ENCODE data around the gene PRR16.

Gene PRR16

GRCh38 chr5:120552638-120553037, 88.5 kb downstream of the PRR16 start:
- H3K9ac ChIP-seq (ENCODE audit: low read depth in 1 of 2, low read length in 2 of 2): no peak overlapping the region
- H3K36me3 ChIP-seq (ENCODE audit: control insufficient read depth in 2 of 2, insufficient read depth in 2 of 2, low read length in 2 of 2): no peaks in the 10 kb centered on the region
- H3K9me3 ChIP-seq (ENCODE audit: control insufficient read depth in 2 of 2, low read length in 2 of 2): no peaks in the 10 kb centered on the region
- H3K4me3 ChIP-seq (ENCODE audit: low read length in 2 of 2): no peak overlapping the region
- H3K27ac ChIP-seq (ENCODE audit: low read depth in 2 of 2, low read length in 2 of 2): no peak overlapping the region
- H3K27me3 ChIP-seq (ENCODE audit: control insufficient read depth in 2 of 2, insufficient read depth in 2 of 2, low read length in 2 of 2): no peaks in the 10 kb centered on the region
- H3K4me1 ChIP-seq (ENCODE audit: control insufficient read depth in 2 of 2, insufficient read depth in 2 of 2, low read length in 2 of 2): no peaks in the 10 kb centered on the region

GRCh38 chr5:120555345-120555744, 91.2 kb downstream of the PRR16 start:
- H3K36me3 ChIP-seq (ENCODE audit: control insufficient read depth in 2 of 2, insufficient read depth in 2 of 2, low read length in 2 of 2): no peaks in the 10 kb centered on the region
- H3K9me3 ChIP-seq (ENCODE audit: control insufficient read depth in 2 of 2, low read length in 2 of 2): no peaks in the 10 kb centered on the region

GRCh38 chr5:120564013-120564412, 99.9 kb downstream of the PRR16 start:
- Histone ChIP-seq H3K9me3 (ENCODE audit: control insufficient read depth in 2 of 2, low read length in 2 of 2) (no peaks in the 10 kb centered on the region), H3K4me3 (ENCODE audit: low read length in 2 of 2) (no peak overlapping the region), H3K4me1 (ENCODE audit: control insufficient read depth in 2 of 2, insufficient read depth in 2 of 2, low read length in 2 of 2) (no peaks in the 10 kb centered on the region), H3K27me3 (ENCODE audit: control insufficient read depth in 2 of 2, insufficient read depth in 2 of 2, low read length in 2 of 2) (no peaks in the 10 kb centered on the region), H3K36me3 (ENCODE audit: control insufficient read depth in 2 of 2, insufficient read depth in 2 of 2, low read length in 2 of 2) (no peaks in the 10 kb centered on the region), H3K9ac (ENCODE audit: low read depth in 1 of 2, low read length in 2 of 2) (no peak overlapping the region), H3K27ac (ENCODE audit: low read depth in 2 of 2, low read length in 2 of 2) (no peak overlapping the region)

More at GRCh38 chr5:120555345-120555744, 91.2 kb downstream of the PRR16 start:
- Histone ChIP-seq H3K4me3 (ENCODE audit: low read length in 2 of 2) (no peak overlapping the region), H3K9ac (ENCODE audit: low read depth in 1 of 2, low read length in 2 of 2) (no peak overlapping the region), H3K27me3 (ENCODE audit: control insufficient read depth in 2 of 2, insufficient read depth in 2 of 2, low read length in 2 of 2) (no peaks in the 10 kb centered on the region), H3K27ac (ENCODE audit: low read depth in 2 of 2, low read length in 2 of 2) (no peak overlapping the region), H3K4me1 (ENCODE audit: control insufficient read depth in 2 of 2, insufficient read depth in 2 of 2, low read length in 2 of 2) (no peaks in the 10 kb centered on the region)

GRCh38 chr5:120567066-120567465, 103.0 kb downstream of the PRR16 start:
- no peak overlapping the region for H3K9ac ChIP-seq (ENCODE audit: low read depth in 1 of 2, low read length in 2 of 2)
- no peaks in the 10 kb centered on the region for H3K9me3 ChIP-seq (ENCODE audit: control insufficient read depth in 2 of 2, low read length in 2 of 2)
- no peaks in the 10 kb centered on the region for H3K27me3 ChIP-seq (ENCODE audit: control insufficient read depth in 2 of 2, insufficient read depth in 2 of 2, low read length in 2 of 2)
- H3K4me1 ChIP-seq (ENCODE audit: control insufficient read depth in 2 of 2, insufficient read depth in 2 of 2, low read length in 2 of 2): no peaks in the 10 kb centered on the region
- H3K27ac ChIP-seq (ENCODE audit: low read depth in 2 of 2, low read length in 2 of 2): no peak overlapping the region
- H3K4me3 ChIP-seq (ENCODE audit: low read length in 2 of 2): no peak overlapping the region
- no peaks in the 10 kb centered on the region for H3K36me3 ChIP-seq (ENCODE audit: control insufficient read depth in 2 of 2, insufficient read depth in 2 of 2, low read length in 2 of 2)

- Histone ChIP-seq H3K4me3 (ENCODE audit: low read length in 2 of 2) (no peak overlapping the region), H3K9me3 (ENCODE audit: control insufficient read depth in 2 of 2, low read length in 2 of 2) (no peaks in the 10 kb centered on the region), H3K27ac (ENCODE audit: low read depth in 2 of 2, low read length in 2 of 2) (no peak overlapping the region), H3K36me3 (ENCODE audit: control insufficient read depth in 2 of 2, insufficient read depth in 2 of 2, low read length in 2 of 2) (no peaks in the 10 kb centered on the region), H3K27me3 (ENCODE audit: control insufficient read depth in 2 of 2, insufficient read depth in 2 of 2, low read length in 2 of 2) (no peaks in the 10 kb centered on the region), H3K9ac (ENCODE audit: low read depth in 1 of 2, low read length in 2 of 2) (no peak overlapping the region), H3K4me1 (ENCODE audit: control insufficient read depth in 2 of 2, insufficient read depth in 2 of 2, low read length in 2 of 2) (no peaks in the 10 kb centered on the region)
Observed at GRCh38 chr5:120567921-120568320, 103.8 kb downstream of the PRR16 start.

GRCh38 chr5:120568711-120569110, 104.6 kb downstream of the PRR16 start:
- Histone ChIP-seq H3K27ac (ENCODE audit: low read depth in 2 of 2, low read length in 2 of 2) (no peak overlapping the region), H3K36me3 (ENCODE audit: control insufficient read depth in 2 of 2, insufficient read depth in 2 of 2, low read length in 2 of 2) (no peaks in the 10 kb centered on the region), H3K4me1 (ENCODE audit: control insufficient read depth in 2 of 2, insufficient read depth in 2 of 2, low read length in 2 of 2) (no peaks in the 10 kb centered on the region), H3K9ac (ENCODE audit: low read depth in 1 of 2, low read length in 2 of 2) (no peak overlapping the region), H3K9me3 (ENCODE audit: control insufficient read depth in 2 of 2, low read length in 2 of 2) (no peaks in the 10 kb centered on the region), H3K4me3 (ENCODE audit: low read length in 2 of 2) (no peak overlapping the region), H3K27me3 (ENCODE audit: control insufficient read depth in 2 of 2, insufficient read depth in 2 of 2, low read length in 2 of 2) (no peaks in the 10 kb centered on the region)

GRCh38 chr5:120576588-120576987, 112.5 kb downstream of the PRR16 start:
- H3K27me3 ChIP-seq (ENCODE audit: control insufficient read depth in 2 of 2, insufficient read depth in 2 of 2, low read length in 2 of 2): no peaks in the 10 kb centered on the region
- no peaks in the 10 kb centered on the region for H3K9me3 ChIP-seq (ENCODE audit: control insufficient read depth in 2 of 2, low read length in 2 of 2)
- no peak overlapping the region for H3K27ac ChIP-seq (ENCODE audit: low read depth in 2 of 2, low read length in 2 of 2)
- no peak overlapping the region for H3K4me3 ChIP-seq (ENCODE audit: low read length in 2 of 2)
- H3K36me3 ChIP-seq (ENCODE audit: control insufficient read depth in 2 of 2, insufficient read depth in 2 of 2, low read length in 2 of 2): no peaks in the 10 kb centered on the region
- H3K9ac ChIP-seq (ENCODE audit: low read depth in 1 of 2, low read length in 2 of 2): no peak overlapping the region
- no peaks in the 10 kb centered on the region for H3K4me1 ChIP-seq (ENCODE audit: control insufficient read depth in 2 of 2, insufficient read depth in 2 of 2, low read length in 2 of 2)

- no peak overlapping the region for H3K27ac ChIP-seq (ENCODE audit: low read depth in 2 of 2, low read length in 2 of 2)
- H3K9me3 ChIP-seq (ENCODE audit: control insufficient read depth in 2 of 2, low read length in 2 of 2): no peaks in the 10 kb centered on the region
- no peaks in the 10 kb centered on the region for H3K4me1 ChIP-seq (ENCODE audit: control insufficient read depth in 2 of 2, insufficient read depth in 2 of 2, low read length in 2 of 2)
- no peak overlapping the region for H3K4me3 ChIP-seq (ENCODE audit: low read length in 2 of 2)
- no peak overlapping the region for H3K9ac ChIP-seq (ENCODE audit: low read depth in 1 of 2, low read length in 2 of 2)
- H3K27me3 ChIP-seq (ENCODE audit: control insufficient read depth in 2 of 2, insufficient read depth in 2 of 2, low read length in 2 of 2): no peaks in the 10 kb centered on the region
- no peaks in the 10 kb centered on the region for H3K36me3 ChIP-seq (ENCODE audit: control insufficient read depth in 2 of 2, insufficient read depth in 2 of 2, low read length in 2 of 2)
Observed at GRCh38 chr5:120582635-120583034, 118.5 kb downstream of the PRR16 start.

- H3K9me3 ChIP-seq (ENCODE audit: control insufficient read depth in 2 of 2, low read length in 2 of 2): no peaks in the 10 kb centered on the region
- H3K4me3 ChIP-seq (ENCODE audit: low read length in 2 of 2): no peak overlapping the region
- no peak overlapping the region for H3K27ac ChIP-seq (ENCODE audit: low read depth in 2 of 2, low read length in 2 of 2)
- H3K4me1 ChIP-seq (ENCODE audit: control insufficient read depth in 2 of 2, insufficient read depth in 2 of 2, low read length in 2 of 2): no peaks in the 10 kb centered on the region
- H3K36me3 ChIP-seq (ENCODE audit: control insufficient read depth in 2 of 2, insufficient read depth in 2 of 2, low read length in 2 of 2): no peaks in the 10 kb centered on the region
- H3K27me3 ChIP-seq (ENCODE audit: control insufficient read depth in 2 of 2, insufficient read depth in 2 of 2, low read length in 2 of 2): no peaks in the 10 kb centered on the region
- no peak overlapping the region for H3K9ac ChIP-seq (ENCODE audit: low read depth in 1 of 2, low read length in 2 of 2)
Observed at GRCh38 chr5:120586646-120587045, 122.5 kb downstream of the PRR16 start.

- Histone ChIP-seq H3K9ac (ENCODE audit: low read depth in 1 of 2, low read length in 2 of 2) (no peak overlapping the region), H3K9me3 (ENCODE audit: control insufficient read depth in 2 of 2, low read length in 2 of 2) (no peaks in the 10 kb centered on the region), H3K36me3 (ENCODE audit: control insufficient read depth in 2 of 2, insufficient read depth in 2 of 2, low read length in 2 of 2) (no peaks in the 10 kb centered on the region), H3K27ac (ENCODE audit: low read depth in 2 of 2, low read length in 2 of 2) (no peak overlapping the region), H3K27me3 (ENCODE audit: control insufficient read depth in 2 of 2, insufficient read depth in 2 of 2, low read length in 2 of 2) (no peaks in the 10 kb centered on the region), H3K4me1 (ENCODE audit: control insufficient read depth in 2 of 2, insufficient read depth in 2 of 2, low read length in 2 of 2) (no peaks in the 10 kb centered on the region), H3K4me3 (ENCODE audit: low read length in 2 of 2) (no peak overlapping the region)
Observed at GRCh38 chr5:120591911-120592310, 127.8 kb downstream of the PRR16 start.

- H3K27ac ChIP-seq (ENCODE audit: low read depth in 2 of 2, low read length in 2 of 2): no peak overlapping the region
- no peaks in the 10 kb centered on the region for H3K9me3 ChIP-seq (ENCODE audit: control insufficient read depth in 2 of 2, low read length in 2 of 2)
- no peaks in the 10 kb centered on the region for H3K36me3 ChIP-seq (ENCODE audit: control insufficient read depth in 2 of 2, insufficient read depth in 2 of 2, low read length in 2 of 2)
- H3K9ac ChIP-seq (ENCODE audit: low read depth in 1 of 2, low read length in 2 of 2): no peak overlapping the region
- H3K27me3 ChIP-seq (ENCODE audit: control insufficient read depth in 2 of 2, insufficient read depth in 2 of 2, low read length in 2 of 2): no peaks in the 10 kb centered on the region
- H3K4me1 ChIP-seq (ENCODE audit: control insufficient read depth in 2 of 2, insufficient read depth in 2 of 2, low read length in 2 of 2): no peaks in the 10 kb centered on the region
- no peak overlapping the region for H3K4me3 ChIP-seq (ENCODE audit: low read length in 2 of 2)
Observed at GRCh38 chr5:120599576-120599975, 135.5 kb downstream of the PRR16 start.
